Measurements from ENCODE around the gene CNGA4. TPM values are rescaled to one million over a fixed set of nuclear protein-coding genes. Genes with fewer than 3 reads are reported as not detected.
A peak's percentile ranks its signal among the peaks of the same experiment; 100 is the strongest.

Gene CNGA4
- polyA plus RNA-seq, 3 donors = 0.69 TPM; not detected in 2

- H3K27me3 ChIP-seq (ENCODE audit: control insufficient read depth in 2 of 2, insufficient read depth in 2 of 2, low read length in 2 of 2) = peaks cover 5 to 11% of the 10 kb centered on the region in 2 donors
- Mint-ChIP-seq H3K4me1 (peaks cover 17% of the 10 kb centered on the region), H3K36me3 (no peaks in the 10 kb centered on the region), H3K9me3 (peaks cover 3 to 13% (median 11%) of the 10 kb centered on the region in 7 donors), H3K27ac (peak overlapping the region in 1 of 7 donors; percentile 21), H3K27me3 (ENCODE audit: low read depth in 3 of 3) (peaks cover 31 to 50% (median 46%) of the 10 kb centered on the region in 3 donors), H3K4me3 (peak overlapping the region; percentile 61 to 85)
- H3K9ac ChIP-seq (ENCODE audit: insufficient read depth, low read length, poor library complexity, severe bottlenecking) = no peak overlapping the region
- H3K79me2 ChIP-seq (ENCODE audit: insufficient read depth, low read length) = no peaks in the 10 kb centered on the region
- peak overlapping the region; percentile 42 for H3K4me2 ChIP-seq (replicated peaks; ENCODE audit: extremely low read depth, low read length, poor library complexity, severe bottlenecking)
- H3K4me3 ChIP-seq (replicated peaks in 1 of 3; ENCODE audit: low read depth in 2 of 3, low read length in 3 of 3) = peak overlapping the region in 1 of 3 experiments; percentile 56
- DNase-seq = no peak
- H3K36me3 ChIP-seq (replicated peaks in 1 of 2; ENCODE audit: control insufficient read depth in 1 of 2, insufficient read depth in 2 of 2, low read length in 2 of 2) = no peaks in the 10 kb centered on the region
- no peaks in the 10 kb centered on the region for H4K20me1 ChIP-seq (ENCODE audit: insufficient read depth, low read length)
- peak overlapping the region; percentile 65 for H2AFZ ChIP-seq (ENCODE audit: insufficient read depth, low read depth, low read length, poor library complexity, severe bottlenecking)
- 77% methylated on average over 40 of the region's 41 CpGs for WGBS (ENCODE audit: insufficient coverage)
- H3K27ac ChIP-seq (ENCODE audit: low read depth in 1 of 2, low read length in 2 of 2) = no peak overlapping the region
- intact Hi-C loops (cut with micrococcal nuclease) = no loop called here
- TF ChIP-seq, protein P1, sequence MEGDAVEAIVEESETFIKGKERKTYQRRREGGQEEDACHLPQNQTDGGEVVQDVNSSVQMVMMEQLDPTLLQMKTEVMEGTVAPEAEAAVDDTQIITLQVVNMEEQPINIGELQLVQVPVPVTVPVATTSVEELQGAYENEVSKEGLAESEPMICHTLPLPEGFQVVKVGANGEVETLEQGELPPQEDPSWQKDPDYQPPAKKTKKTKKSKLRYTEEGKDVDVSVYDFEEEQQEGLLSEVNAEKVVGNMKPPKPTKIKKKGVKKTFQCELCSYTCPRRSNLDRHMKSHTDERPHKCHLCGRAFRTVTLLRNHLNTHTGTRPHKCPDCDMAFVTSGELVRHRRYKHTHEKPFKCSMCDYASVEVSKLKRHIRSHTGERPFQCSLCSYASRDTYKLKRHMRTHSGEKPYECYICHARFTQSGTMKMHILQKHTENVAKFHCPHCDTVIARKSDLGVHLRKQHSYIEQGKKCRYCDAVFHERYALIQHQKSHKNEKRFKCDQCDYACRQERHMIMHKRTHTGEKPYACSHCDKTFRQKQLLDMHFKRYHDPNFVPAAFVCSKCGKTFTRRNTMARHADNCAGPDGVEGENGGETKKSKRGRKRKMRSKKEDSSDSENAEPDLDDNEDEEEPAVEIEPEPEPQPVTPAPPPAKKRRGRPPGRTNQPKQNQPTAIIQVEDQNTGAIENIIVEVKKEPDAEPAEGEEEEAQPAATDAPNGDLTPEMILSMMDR (IDR thresholded peaks at IDR 0.05) = no peak
- H3K9me3 ChIP-seq (replicated peaks in 1 of 2; ENCODE audit: control insufficient read depth in 1 of 2, insufficient read depth in 1 of 2, low read length in 2 of 2) = peaks cover 0 to 4% of the 10 kb centered on the region in 2 donors
- H3K4me1 ChIP-seq (ENCODE audit: control insufficient read depth in 1 of 2, insufficient read depth in 2 of 2, low read length in 2 of 2) = peaks cover 0 to 15% of the 10 kb centered on the region in 2 donors
Measured at GRCh38 chr11:6270584-6271246, 31.8 kb downstream of the CNGA4 start.

DNA sequence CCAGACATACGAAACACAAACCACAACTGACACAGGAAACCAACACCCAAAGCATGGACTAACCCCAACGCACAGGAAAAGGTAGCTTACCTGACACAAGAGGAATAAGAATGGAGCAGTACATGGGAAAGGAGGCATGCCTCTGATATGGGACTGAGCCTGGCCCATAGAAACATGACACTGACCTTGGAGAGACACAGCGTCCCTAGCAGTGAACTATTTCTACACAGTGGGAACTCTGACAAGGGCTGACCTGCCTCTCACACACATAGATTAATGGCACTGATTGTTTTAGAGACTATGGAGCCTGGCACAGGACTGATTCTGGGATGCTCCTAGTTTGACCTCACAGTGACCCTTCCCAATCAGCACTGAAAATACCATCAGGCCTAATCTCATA, 32.7 kb downstream of the CNGA4 start:
- peaks cover 10 to 17% (median 13%) of the 10 kb centered on the region in 7 donors for H3K9me3 Mint-ChIP-seq
- TF ChIP-seq, protein P1 (IDR thresholded peaks at IDR 0.05) = no peak
- H3K27ac ChIP-seq (ENCODE audit: low read depth in 1 of 2, low read length in 2 of 2) = no peak overlapping the region
- peaks cover 4 to 10% of the 10 kb centered on the region in 2 donors for H3K27me3 ChIP-seq (ENCODE audit: control insufficient read depth in 2 of 2, insufficient read depth in 2 of 2, low read length in 2 of 2)
- peaks cover 0 to 15% of the 10 kb centered on the region in 2 donors for H3K4me1 ChIP-seq (ENCODE audit: control insufficient read depth in 1 of 2, insufficient read depth in 2 of 2, low read length in 2 of 2)
- no peak overlapping the region for H2AFZ ChIP-seq (ENCODE audit: insufficient read depth, low read depth, low read length, poor library complexity, severe bottlenecking)
- H3K4me2 ChIP-seq (replicated peaks; ENCODE audit: extremely low read depth, low read length, poor library complexity, severe bottlenecking) = no peak overlapping the region
- intact Hi-C loops (cut with micrococcal nuclease) = no loop called here
- no peaks in the 10 kb centered on the region for H3K79me2 ChIP-seq (ENCODE audit: insufficient read depth, low read length)
- peak overlapping the region in 1 of 2 donors; percentile 85 for H3K4me3 Mint-ChIP-seq
- no peak overlapping the region for H3K4me3 ChIP-seq (replicated peaks in 1 of 3; ENCODE audit: low read depth in 2 of 3, low read length in 3 of 3)
- H3K36me3 ChIP-seq (replicated peaks in 1 of 2; ENCODE audit: control insufficient read depth in 1 of 2, insufficient read depth in 2 of 2, low read length in 2 of 2) = no peaks in the 10 kb centered on the region
- WGBS (ENCODE audit: insufficient coverage) = 100% methylated on average over 1 of the region's 3 CpGs
- no peak for DNase-seq
- peaks cover 0 to 4% of the 10 kb centered on the region in 2 donors for H3K9me3 ChIP-seq (replicated peaks in 1 of 2; ENCODE audit: control insufficient read depth in 1 of 2, insufficient read depth in 1 of 2, low read length in 2 of 2)
- peaks cover 27 to 49% (median 41%) of the 10 kb centered on the region in 3 donors for H3K27me3 Mint-ChIP-seq (ENCODE audit: low read depth in 3 of 3)
- no peaks in the 10 kb centered on the region for H3K36me3 Mint-ChIP-seq
- H3K4me1 Mint-ChIP-seq = peaks cover 17% of the 10 kb centered on the region
- H3K27ac Mint-ChIP-seq = no peak overlapping the region
- H4K20me1 ChIP-seq (ENCODE audit: insufficient read depth, low read length) = no peaks in the 10 kb centered on the region
- no peak overlapping the region for H3K9ac ChIP-seq (ENCODE audit: insufficient read depth, low read length, poor library complexity, severe bottlenecking)
